CD4-positive, alpha-beta T cell treated with Interleukin-6 at 100 ng/mL for 8 hours (primary cell): ENCODE data around the gene ASGR2.
A peak's percentile ranks its signal among the peaks of the same experiment; 100 is the strongest.
"Not testable (repeated sequence)": the region's sequence is repeated elsewhere in the genome, so short reads cannot be mapped to it uniquely, and the experiment has no call there.

Experiments
- DNase-seq: peaks from one replicate; pipeline ENCODE4 v3.0.0-alpha.2; 2020; ENCODE audit warnings: mixed read lengths, low spot score

The ASGR2 gene

DNA sequence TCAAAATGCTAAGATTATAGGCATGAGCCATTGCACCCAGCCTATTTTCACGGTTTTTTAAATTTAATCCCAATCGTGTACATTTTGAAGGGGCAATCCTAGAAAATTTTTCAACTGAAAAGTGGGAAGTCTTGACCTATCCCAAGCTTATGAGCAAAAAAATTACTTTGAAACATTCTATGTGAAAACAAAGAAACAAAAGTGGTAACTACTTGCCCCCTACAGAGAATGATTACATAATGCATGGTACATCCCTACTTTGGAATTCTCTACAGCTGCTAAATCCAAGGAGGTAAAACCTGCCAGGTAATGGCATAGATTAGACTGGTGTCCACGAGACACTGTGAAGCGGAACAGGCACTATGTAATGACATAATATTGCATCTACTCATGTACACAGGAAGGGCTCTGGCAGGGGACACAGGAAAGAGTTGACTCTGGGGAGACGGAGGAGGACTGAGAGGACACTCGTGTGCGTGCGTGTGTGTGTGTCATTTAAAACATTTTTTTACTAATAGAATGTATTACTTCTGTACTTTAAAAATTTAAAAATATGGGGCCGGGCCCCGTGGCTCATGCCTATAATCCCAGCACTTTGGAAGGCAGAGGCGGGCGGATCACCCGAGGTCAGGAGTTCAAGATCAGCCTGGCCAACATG lies 15.7 kb downstream of the ASGR2 start:
- no peak for DNase-seq

- DNase-seq, result no peak
Measured at GRCh38 chr17:7097940-7098339, 16.7 kb downstream of the ASGR2 start.

DNA sequence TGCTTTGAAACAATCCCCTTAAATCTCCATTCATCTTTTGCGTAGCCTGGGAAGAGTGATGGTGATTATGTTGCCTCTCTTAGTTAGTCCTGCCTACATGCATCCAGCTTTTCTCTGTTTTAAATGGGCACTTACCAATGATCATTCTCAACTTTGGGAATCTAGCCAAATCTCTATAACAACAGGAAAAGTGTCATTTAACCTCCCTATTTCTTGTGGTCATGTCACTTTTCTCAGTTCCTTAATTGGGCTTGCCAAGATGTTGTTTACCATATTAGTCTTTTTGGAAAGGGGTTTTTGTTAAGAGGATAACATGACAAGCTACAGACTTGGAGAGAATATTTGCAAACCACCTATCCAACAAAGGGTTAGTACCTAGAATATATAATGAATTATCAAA lies 19.0 kb downstream of the ASGR2 start:
- no peak for DNase-seq

DNA sequence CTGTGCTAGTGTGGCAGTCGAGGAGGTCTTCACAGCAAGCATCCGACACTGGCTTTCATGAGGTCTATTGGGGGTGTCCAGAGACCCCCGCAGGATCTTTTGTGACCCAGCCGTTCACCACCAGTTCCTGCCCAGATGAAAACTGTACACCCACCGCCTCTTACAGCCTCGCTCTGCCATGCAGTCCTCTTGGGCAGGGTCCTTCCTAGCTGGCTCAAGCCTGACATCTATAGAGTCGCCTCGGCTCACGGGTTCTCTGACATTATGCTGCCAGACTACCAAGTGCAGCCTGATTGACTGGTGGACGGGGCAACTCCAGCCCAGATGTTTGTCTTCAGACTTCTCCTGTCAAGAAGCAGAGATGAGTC lies 20.0 kb downstream of the ASGR2 start:
- no peak for DNase-seq

DNA sequence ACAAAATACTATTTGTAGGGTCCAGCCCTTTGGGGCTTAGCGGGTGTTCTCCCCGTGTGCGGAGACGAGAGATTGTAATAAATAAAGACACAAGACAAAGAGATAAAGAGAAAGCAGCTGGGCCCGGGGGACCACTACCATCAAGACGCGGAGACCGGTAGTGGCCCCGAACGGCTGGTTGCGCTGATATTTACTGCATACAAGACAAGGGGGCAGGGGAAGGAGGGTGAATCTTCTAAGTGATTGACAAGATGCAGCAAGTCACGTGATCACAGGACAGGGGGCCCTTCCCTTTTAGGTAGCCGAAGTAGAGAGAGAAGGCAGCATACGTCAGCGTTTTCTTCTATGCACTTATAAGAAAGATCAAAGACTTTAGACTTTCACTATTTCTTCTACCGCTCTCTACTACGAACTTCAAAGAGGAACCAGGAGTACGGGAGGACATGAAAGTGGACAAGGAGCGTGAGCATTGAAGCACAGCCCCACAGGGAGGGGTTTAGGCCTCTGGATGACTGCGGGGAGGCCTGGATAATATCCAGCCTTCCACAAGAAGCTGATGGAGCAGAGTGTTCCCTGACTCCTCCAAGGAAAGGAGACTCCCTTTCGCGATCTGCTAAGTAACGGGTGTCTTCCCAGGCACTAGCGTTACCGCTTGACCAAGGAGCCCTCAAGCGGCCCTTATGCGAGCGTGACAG lies 23.2 kb downstream of the ASGR2 start:
- not testable (repeated sequence) for DNase-seq

GRCh38 chr17:7089570-7089969 lies 25.1 kb downstream of the ASGR2 start:
- DNase-seq, result not testable (repeated sequence)

DNA sequence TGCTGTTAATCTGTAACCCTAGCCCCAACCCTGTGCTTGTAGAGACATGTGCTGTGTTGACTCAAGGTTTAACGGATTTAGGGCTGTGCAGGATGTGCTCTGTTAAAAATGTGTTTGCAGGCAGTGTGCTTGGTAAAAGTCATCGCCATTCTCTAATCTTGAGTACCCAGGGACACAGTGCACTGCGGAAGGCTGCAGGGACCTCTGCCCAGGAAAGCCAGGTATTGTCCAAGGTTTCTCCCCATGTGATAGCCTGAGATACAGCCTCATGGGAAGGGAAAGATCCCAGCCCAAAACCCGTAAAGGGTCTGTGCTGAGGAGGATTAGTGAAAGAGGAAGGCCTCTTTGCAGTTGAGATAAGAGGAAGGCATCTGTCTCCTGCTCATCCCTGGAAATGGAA lies 26.2 kb downstream of the ASGR2 start:
- not testable (repeated sequence) for DNase-seq

DNA sequence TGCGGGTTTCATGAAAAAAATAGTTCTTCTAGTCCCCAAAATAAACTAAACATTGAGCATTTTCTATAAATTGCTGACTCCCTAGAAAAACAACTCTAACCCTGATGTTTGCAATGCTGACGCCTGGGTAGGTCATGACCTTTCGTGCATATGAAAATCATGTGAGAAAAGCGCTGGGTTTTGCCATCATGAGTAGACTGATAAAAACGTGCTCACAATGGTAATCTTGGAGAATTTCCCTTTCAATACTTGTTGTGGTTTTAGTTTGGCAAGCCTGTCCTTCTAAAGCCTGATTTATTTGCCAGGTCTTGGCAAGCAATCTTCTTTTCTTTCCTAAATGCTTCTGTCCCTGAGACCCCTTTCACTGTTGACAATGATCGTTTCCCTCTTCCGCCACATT lies 30.5 kb downstream of the ASGR2 start:
- DNase-seq, result no peak

DNA sequence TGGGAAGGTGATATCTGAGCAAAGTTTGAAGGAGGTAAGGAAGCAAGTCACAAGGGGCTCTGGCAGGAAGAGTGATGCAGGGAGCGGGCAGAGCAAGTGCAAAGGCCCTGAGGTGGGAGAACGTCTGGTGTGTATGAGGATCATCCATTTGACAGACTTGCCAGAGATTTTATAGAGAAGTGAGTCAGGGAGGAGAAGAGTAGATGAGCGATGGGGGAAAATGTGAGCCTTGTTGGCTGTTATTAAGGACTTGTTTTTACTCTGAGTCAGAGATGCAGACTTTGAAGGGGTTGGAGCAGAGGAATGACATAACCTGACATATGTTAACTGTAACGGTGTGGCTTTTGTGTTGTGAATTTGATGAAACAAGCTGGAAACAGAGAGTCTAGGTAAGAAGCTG lies 31.0 kb downstream of the ASGR2 start:
- no peak for DNase-seq

GRCh38 chr17:7081341-7082062 lies 33.1 kb downstream of the ASGR2 start:
- peak; percentile 36 for DNase-seq

DNA sequence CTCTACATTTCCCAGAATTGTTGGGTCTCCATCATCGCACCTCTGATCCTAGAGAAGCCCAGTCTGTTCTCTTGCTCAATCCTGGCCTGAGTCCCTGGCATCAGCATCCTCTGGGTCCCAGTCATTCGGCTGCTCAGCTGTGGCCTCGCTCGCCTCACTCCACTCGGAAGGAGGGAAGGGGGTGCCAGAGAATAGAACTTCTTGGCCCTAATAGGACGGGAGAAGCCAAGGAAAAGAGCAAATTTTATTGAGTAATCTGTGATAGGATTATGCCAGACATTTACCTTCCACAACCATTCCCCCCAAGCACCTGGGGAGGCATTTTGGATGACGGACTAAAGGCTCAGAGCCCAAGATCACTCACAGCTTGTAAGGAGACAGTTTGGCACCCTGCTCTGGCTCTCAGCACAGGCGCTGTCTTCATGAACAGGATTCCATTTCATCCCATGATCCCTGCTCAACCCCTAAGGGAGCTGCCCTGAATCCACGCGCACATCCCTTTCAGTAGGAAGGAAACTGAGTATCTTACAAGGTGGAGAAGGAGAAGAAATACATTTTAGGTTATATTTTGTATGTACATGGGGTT lies 34.1 kb downstream of the ASGR2 start:
- no peak for DNase-seq

- DNase-seq, result no peak
Measured at GRCh38 chr17:7079581-7080455, 34.8 kb downstream of the ASGR2 start, which contains the start of gene CLEC10A. Gene CLEC10A, minus strand, starts transcription at chr17:7080251. Its CDS starts 1,439 bp downstream, at chr17:7078812.

DNA sequence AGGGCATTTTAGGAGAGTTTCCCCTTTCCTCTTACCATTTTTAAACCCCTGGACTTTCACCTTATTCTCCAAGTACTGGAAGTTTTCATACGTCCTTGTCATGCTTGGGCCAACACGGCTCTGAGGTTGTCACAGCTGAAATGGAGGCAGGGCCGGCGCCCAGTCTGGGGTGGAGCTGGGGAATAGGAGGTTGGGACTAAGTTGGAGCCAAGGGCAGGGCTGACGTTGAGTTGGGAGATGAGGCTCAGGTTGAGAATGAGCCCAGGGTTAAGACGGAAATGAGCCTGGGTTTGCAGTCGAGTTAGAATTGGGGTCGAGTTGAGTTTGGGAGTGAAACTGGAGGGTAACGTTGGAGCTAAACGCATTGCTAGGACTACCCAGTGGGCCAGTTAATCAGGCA lies 35.9 kb downstream of the ASGR2 start:
- no peak for DNase-seq

DNA sequence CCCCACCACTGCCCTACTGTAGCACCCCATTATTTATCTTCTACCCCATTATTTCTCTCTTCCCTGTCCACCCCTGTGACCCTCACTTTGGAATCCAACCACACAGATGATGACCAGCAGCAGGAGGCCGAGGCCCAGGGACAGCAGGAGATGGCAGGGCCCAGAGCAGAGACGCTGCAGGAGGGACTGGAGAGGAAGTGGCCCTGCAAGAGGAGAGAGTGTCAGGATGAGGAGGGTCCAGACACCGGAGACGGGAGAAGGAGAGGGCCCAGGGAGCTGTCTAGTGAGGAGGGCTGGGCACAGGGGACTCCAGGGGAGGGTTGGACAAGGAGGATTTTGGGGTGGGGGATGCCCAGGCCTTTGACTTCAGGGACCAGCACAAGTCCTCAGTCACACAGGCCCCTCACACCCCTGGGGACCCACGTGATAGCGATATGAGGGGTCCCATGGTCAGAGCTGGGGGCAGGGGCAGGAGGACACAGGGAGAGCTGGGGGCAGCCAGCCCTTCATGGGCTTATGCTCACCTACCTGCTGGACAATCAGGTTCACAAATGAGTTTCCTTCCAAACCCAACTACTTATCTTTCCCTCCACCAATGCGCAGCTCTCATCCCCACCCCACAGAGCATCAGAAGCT lies 36.6 kb downstream of the ASGR2 start:
- no peak for DNase-seq

DNA sequence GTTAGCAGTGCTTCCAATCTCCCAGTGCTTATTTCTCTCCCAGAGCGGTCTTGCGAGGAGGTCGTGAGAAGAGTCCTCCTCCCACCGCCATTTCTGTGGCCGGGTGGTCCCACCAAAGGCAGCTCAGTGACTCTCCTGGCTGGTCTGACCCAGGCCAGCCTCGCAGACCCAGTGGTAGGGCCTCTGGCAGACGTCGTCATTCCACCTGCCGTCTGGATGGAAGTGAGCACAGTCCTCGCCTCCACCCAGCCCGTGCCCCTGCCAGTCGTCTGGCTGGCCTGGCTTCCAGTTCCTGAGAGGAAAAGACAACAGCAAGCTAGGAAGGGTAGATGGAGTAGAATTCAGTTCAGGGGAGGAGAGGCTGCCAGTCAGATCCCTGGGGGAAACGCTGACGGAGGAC lies 39.7 kb downstream of the ASGR2 start:
- no peak for DNase-seq

- no peak for DNase-seq
Measured at GRCh38 chr17:7072406-7072805, 42.2 kb downstream of the ASGR2 start.

DNA sequence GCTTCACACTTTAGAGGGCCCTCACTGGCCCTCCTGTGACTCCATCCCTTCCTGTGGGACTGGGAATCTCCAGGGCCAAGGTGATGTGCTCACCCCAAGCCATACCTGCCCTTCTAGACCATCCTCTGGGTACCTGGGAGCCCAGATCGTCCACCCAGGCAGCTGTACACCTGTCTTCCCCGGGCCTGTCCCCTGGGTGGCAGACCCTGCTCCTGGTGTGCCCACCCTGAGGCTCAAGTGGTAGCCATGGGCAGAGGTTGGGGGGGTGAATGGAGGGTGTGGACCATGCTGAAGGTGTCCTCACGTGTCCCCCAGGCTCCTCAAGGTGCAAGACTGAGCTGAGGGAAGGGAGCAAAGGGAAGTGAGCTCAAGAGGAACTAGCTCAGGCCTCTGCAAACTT lies 43.9 kb downstream of the ASGR2 start:
- DNase-seq, result no peak

- no peak for DNase-seq
Measured at GRCh38 chr17:7068268-7068667, 46.4 kb downstream of the ASGR2 start.

- no peak for DNase-seq
Measured at GRCh38 chr17:7067198-7067597, 47.4 kb downstream of the ASGR2 start.

DNA sequence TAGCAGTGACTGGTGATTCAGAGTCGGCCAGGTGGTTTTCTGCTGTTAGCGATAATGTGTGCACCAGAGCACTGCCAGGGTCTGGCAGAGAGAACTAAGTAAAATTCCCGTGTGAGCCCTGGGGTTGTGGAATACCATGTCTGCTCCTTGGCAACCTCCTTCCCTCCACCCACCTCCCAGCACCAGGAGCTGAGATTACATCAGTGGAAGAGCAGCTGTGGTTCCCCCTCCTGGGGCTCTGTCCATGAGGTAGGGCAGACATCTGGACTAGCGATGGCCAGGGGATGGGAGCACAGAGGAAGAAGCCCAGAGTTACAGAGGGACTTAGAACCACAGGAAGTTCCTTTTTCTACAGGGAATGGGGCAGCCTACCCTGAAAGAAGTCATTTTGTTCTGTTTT lies 50.4 kb downstream of the ASGR2 start:
- DNase-seq, result no peak

DNA sequence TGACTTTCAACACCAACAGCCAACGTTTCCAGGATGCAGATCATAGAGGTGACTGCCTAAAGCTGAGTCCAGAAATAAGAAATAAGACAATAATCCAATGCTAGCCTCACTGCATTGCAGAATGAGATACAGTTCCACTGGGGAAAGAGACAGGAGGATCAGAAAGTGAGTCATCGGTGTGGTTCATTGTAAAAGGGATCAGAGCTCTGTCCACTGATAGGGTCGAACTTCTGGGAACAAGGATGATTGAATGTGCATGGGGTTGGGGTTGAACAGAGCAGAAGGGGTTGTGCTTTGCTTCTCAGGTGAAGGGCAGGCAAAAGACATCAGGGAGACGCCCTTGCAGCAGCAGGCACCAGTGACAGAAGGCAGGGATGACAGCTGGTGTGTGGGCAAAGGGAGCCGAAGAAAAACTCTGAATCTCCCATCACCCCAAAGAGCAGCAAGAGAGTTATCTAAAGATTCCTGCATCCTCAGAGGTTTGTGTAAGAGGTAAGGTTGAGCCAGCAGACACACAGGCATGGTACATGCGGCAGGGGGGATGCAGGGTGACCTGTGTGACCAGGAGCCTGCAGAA lies 51.0 kb downstream of the ASGR2 start:
- no peak for DNase-seq
